Mammary epithelial cell (primary cell): Measurements from ENCODE around the gene KRTAP12-3.
"Not testable (repeated sequence)": the region's sequence is repeated elsewhere in the genome, so short reads cannot be mapped to it uniquely, and the experiment has no call there.

ENCODE experiments used
- EZH2 ChIP-seq: IDR thresholded peaks from 2 replicates; pipeline ENCODE4 v1.6.1; 2012; ENCODE audit warnings: low read length, inconsistent platforms, borderline replicate concordance
- TF ChIP-seq, protein P1 (sequence below), 2 donors: IDR thresholded peaks in 1 of 2; conservative IDR thresholded peaks in 1 of 2; 2 replicates each; pipeline ENCODE4 v1.5.1; 2011 to 2012; ENCODE audit warnings: inconsistent platforms in 2 of 2, low read length in 2 of 2, mild to moderate bottlenecking in 2 of 2, control low read depth in 1 of 2, low read depth in 1 of 2; ENCODE audit not compliant: insufficient read depth in 1 of 2; ENCODE audit errors: extremely low read depth in 1 of 2

DNA sequence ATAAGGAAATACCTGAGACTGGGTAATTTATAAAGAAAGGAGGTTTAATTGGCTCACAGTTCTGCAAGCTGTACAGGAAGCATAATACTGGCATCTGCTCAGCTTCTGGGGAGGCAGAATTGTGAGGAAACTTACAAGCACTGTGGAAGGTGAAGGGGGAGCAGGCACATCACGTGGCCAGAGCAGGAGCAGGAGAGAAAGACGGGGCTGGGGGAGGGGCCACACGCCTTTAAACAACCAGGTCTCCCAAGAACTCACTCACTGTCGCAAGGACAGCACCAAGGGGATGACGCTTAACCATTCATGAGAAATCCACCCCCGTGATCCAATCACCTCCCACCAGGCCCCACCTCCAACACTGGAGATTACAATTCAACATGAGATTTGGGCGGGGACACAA, 3.8 kb downstream of the KRTAP12-3 start:
- TF ChIP-seq, protein P1, sequence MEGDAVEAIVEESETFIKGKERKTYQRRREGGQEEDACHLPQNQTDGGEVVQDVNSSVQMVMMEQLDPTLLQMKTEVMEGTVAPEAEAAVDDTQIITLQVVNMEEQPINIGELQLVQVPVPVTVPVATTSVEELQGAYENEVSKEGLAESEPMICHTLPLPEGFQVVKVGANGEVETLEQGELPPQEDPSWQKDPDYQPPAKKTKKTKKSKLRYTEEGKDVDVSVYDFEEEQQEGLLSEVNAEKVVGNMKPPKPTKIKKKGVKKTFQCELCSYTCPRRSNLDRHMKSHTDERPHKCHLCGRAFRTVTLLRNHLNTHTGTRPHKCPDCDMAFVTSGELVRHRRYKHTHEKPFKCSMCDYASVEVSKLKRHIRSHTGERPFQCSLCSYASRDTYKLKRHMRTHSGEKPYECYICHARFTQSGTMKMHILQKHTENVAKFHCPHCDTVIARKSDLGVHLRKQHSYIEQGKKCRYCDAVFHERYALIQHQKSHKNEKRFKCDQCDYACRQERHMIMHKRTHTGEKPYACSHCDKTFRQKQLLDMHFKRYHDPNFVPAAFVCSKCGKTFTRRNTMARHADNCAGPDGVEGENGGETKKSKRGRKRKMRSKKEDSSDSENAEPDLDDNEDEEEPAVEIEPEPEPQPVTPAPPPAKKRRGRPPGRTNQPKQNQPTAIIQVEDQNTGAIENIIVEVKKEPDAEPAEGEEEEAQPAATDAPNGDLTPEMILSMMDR (conservative IDR thresholded peaks at IDR 0.05 in 1 of 2, IDR thresholded peaks at IDR 0.05 in 1 of 2; ENCODE audit: extremely low read depth in 1 of 2, insufficient read depth in 1 of 2, low read depth in 1 of 2, low read length in 2 of 2) = not testable (repeated sequence)
- TF ChIP-seq EZH2 = not testable (repeated sequence)
